ENCODE data around the gene LMF2.

Gene LMF2

DNA sequence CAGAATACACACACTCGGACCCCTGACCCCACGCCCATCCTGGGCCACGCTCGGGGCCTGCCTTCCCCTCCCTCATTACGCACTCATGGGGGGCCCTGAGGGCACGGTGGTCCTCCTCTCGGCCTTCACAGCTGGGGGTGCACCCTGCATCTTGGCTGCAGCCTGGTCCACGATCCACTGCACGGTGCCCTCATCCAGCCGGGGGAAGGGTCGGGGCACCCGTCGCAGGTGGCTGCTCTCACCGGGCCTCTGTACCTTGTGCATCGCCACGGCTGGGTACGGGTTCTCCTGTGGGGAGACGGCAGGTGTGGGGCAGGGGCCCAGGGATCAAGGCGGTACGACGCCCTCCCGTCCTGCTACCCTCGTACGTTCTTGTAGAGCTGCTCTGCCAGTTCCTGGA, 43.1 kb downstream of the LMF2 start:
- no peak for DNase-seq (ENCODE audit: low read depth)

GRCh38 chr22:50463188-50463900, 44.2 kb downstream of the LMF2 start:
- DNase-seq (ENCODE audit: low read depth) = no peak

- DNase-seq (ENCODE audit: low read depth) = no peak
These were observed 45.4 kb downstream of the LMF2 start for GRCh38 chr22:50461979-50462540.

- DNase-seq (ENCODE audit: low read depth) = no peak
These were observed 46.0 kb downstream of the LMF2 start for GRCh38 chr22:50461536-50461935.

DNA sequence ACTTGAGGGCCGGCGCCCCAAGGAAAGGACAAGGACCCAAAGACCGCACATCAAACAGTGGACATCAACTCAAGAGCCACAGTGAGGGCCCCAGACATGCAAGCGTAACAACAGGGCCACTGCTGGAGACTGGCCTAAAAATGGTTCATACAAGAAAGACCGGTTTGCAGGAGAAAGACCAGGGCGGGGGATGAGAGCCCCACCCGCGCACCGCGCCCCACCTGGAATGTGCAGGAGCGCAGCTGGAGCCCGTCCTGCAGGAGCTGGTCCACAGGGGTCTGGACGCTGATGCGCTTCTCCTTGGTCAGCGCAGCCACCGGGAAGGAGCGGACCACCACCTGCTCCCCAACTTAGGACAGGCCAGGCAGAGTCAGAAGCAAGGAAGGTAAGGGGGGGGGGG, 46.6 kb downstream of the LMF2 start:
- no peak for DNase-seq (ENCODE audit: low read depth)

DNA sequence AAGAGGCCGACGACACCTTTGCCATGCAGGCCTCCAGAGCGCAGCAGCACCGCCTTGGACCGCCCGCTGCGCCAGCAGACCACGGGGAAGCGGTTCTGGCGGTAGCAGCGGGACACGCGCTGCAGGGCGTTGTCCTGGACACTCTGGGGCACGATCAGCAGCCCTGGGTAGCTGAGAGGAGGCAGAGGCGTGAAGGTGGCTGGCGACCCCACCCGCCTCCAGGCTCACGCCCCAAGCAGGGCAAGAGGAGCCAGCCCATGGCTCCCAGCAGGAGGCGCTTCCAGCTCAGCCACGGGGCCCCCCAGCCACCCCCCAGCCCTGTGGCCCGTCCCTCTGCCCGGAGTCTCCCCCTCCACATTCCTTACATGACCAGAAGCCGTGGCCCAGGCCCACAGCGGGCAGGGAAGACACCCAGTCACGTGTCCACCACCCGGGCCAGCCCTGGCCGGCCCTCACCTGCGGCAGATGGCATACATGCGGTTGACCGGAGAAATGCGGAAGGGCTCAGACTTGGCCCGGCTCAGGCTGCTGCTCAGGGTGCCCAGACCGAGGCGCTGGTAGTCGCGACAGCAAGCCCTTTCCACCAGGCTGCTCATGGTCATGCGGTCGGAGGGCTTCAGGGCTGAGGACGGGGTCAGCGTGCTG, 47.9 kb downstream of the LMF2 start:
- no peak for DNase-seq (ENCODE audit: low read depth)

DNA sequence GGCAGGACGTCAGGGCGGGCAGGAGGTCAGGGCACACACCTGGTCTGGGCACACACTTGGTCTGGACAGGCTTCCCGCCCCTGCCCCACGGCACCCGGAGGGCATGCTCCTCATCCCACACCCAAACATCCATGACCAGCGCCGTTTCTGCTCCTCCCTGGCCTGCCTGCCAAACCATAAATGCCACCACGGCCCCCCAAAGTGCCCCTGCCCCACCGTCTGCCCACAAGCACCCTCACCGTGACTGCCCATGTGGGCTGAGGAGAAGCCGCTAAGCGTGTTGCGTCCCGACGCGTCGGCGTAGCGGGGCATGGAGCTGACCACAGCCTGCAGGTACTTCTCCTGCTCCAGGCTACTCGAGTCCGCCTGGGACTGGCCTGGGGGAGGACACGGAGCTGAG, 48.5 kb downstream of the LMF2 start:
- DNase-seq (ENCODE audit: low read depth) = no peak

DNA sequence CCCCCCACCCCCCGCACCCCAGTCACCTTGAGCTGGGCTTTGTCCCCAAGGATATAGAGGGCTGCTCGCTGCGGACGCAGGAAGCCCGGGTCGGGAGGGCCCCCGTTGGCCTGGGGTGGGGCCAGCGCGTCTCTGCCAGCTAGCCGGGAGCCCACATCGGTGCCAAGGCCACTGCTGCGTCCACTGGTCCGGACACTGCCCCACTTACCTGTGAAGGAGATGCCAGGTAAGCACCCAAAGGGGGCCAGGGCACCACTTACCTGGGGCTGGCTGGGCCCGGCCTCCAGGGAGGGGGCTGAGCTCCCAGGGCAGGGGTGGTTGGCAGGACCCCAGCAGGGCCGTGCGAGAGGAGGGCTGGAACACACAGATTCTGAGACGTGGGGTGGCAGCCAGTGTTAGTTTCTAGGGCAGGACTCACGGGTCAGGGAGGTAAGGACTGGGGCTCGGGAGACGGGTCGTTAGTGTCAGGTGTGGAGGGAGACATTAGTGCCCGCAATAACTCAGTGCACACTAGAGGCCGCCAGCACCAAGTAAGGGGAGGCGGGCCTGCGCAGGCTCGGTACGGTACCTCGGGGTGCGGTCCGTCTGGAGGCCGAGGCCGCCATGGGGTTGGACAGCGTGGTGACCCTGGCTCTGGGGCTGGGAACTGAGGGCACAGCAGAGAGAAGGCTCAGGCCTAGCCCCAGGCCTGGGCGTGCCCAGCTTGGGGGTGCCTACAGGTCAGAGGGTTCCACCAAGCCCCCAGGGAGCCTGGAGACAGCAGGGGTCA, 50.9 kb downstream of the LMF2 start:
- DNase-seq (ENCODE audit: low read depth) = no peak

DNA sequence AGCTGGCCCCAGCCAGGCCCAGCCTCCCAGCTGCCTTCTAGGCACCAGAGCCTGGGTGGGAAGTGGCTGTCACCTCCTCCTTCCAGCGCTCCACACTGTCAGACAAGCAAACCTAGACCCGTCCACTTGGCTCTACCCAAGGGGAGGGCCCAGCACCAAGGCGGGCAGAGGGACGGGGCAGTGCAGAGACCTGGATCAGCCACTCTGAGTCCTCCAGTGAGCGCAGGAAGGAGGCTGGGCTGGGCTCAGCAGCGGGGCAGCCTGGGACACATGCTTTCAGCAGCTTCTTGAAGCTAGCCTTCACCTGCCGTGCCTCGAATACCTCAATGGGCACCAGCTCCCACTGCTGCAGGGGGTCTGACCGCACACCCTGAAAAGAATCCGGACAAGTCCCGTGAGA, 51.5 kb downstream of the LMF2 start:
- no peak for DNase-seq (ENCODE audit: low read depth)

DNA sequence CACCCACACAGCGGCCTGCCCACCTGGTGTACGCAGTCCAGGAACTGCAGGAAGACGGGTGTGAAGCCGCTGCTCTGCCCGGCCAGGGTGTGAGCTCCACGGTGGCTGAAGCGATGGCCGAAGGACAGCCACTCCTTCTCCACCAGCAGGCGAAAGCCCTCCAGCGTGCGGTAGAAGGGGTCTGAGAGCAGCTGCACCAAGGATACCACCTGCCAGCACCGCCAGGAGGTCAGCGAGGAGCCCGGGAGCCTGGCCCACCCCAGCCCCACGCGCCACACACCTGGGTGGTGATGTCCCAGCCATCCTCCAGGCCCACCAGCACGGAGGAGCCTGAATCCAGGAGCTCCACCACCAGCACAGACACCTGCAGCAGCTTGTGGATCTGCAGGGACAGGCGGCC, 52.3 kb downstream of the LMF2 start:
- DNase-seq (ENCODE audit: low read depth) = no peak

GRCh38 chr22:50454556-50455075, 52.9 kb downstream of the LMF2 start:
- no peak for DNase-seq (ENCODE audit: low read depth)
